Measurements from ENCODE around the gene MYO16.

DNA sequence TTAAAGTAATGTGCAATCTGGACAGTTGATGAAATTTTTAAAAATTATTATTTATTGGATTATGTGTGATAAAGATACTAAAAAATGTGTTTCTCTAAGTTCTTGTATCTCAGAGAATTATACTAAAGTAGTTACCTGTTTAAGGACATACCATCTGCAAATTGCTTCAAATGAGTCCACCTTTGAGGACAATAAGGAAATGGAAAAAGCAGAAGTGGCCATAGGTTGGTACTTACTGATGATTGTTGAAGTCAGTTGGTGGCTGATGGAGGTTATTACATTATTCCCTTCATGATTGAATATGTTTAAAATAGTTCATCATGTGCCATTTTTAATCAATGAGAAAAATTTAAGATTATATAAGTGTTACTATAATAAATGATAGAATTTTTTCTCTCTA is 367.0 kb downstream of the MYO16 start:
- TF ChIP-seq POLR2A (IDR thresholded peaks at IDR 0.05) = no peak
- TF ChIP-seq, protein P1, sequence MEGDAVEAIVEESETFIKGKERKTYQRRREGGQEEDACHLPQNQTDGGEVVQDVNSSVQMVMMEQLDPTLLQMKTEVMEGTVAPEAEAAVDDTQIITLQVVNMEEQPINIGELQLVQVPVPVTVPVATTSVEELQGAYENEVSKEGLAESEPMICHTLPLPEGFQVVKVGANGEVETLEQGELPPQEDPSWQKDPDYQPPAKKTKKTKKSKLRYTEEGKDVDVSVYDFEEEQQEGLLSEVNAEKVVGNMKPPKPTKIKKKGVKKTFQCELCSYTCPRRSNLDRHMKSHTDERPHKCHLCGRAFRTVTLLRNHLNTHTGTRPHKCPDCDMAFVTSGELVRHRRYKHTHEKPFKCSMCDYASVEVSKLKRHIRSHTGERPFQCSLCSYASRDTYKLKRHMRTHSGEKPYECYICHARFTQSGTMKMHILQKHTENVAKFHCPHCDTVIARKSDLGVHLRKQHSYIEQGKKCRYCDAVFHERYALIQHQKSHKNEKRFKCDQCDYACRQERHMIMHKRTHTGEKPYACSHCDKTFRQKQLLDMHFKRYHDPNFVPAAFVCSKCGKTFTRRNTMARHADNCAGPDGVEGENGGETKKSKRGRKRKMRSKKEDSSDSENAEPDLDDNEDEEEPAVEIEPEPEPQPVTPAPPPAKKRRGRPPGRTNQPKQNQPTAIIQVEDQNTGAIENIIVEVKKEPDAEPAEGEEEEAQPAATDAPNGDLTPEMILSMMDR (IDR thresholded peaks at IDR 0.05) = no peak
- TF ChIP-seq POLR2AphosphoS5 (IDR thresholded peaks at IDR 0.05) = no peak
